Osteocyte (in vitro differentiated cells): ENCODE data around the gene CTBP2. TPM values are rescaled to one million over a fixed set of nuclear protein-coding genes. Genes with fewer than 3 reads are reported as not detected.

ENCODE experiments used
- DNase-seq: peaks from one replicate; pipeline ENCODE4 v3.0.0; 2021; ENCODE audit warnings: mixed read lengths; ENCODE audit not compliant: unreplicated experiment; ENCODE audit errors: extremely low spot score
- H3K27ac Mint-ChIP-seq: one replicate; pipeline ENCODE4 v1.8.0; 2021; ENCODE audit warnings: mild to moderate bottlenecking, mixed read lengths; ENCODE audit not compliant: unreplicated experiment
- H3K27me3 Mint-ChIP-seq: one replicate; pipeline ENCODE4 v1.8.0; 2021; ENCODE audit warnings: mixed read lengths; ENCODE audit not compliant: unreplicated experiment
- H3K36me3 Mint-ChIP-seq: one replicate; pipeline ENCODE4 v1.8.0; 2021; ENCODE audit warnings: mixed read lengths; ENCODE audit not compliant: unreplicated experiment
- H3K4me1 Mint-ChIP-seq: one replicate; pipeline ENCODE4 v1.8.0; 2021; ENCODE audit warnings: mixed read lengths; ENCODE audit not compliant: unreplicated experiment
- H3K4me3 Mint-ChIP-seq: one replicate; pipeline ENCODE4 v1.8.0; 2021; ENCODE audit warnings: mild to moderate bottlenecking, moderate library complexity, mixed read lengths; ENCODE audit not compliant: unreplicated experiment
- H3K9me3 Mint-ChIP-seq: one replicate; pipeline ENCODE4 v1.8.0; 2021; ENCODE audit warnings: mixed read lengths; ENCODE audit not compliant: unreplicated experiment
- CTCF ChIP-seq: fragments of 200-600 bp; sonication (generic); IDR thresholded peaks from 2 replicates; pipeline ENCODE4 v1.5.0; 2021; ENCODE audit warnings: antibody characterized with exemption, mild to moderate bottlenecking, moderate library complexity
- total RNA-seq: library from RNA; stranded (reverse); gene quantifications from 2 replicates; pipeline ENCODE4 v1.2.1, GENCODE V29; 2021

The CTBP2 gene
- total RNA-seq, 1 donor from 2014 or later = 125 TPM

- TF ChIP-seq CTCF = no peak
- H3K4me1 Mint-ChIP-seq = peaks cover 41% of the 10 kb centered on the region
Observed at GRCh38 chr10:125016123-125016522, 144.2 kb downstream of the CTBP2 start.

GRCh38 chr10:125015356-125015944, 144.9 kb downstream of the CTBP2 start:
- no peak for TF ChIP-seq CTCF
- H3K27ac Mint-ChIP-seq = peak overlapping the region; percentile 45
- DNase-seq = no peak
- H3K27me3 Mint-ChIP-seq = no peaks in the 10 kb centered on the region
- H3K4me1 Mint-ChIP-seq = peaks cover 38% of the 10 kb centered on the region
- H3K4me3 Mint-ChIP-seq = no peak overlapping the region
- H3K9me3 Mint-ChIP-seq = peaks cover 5% of the 10 kb centered on the region
- peaks cover 19% of the 10 kb centered on the region for H3K36me3 Mint-ChIP-seq

More at GRCh38 chr10:125016123-125016522, 144.2 kb downstream of the CTBP2 start:
- Mint-ChIP-seq H3K36me3 (peaks cover 23% of the 10 kb centered on the region), H3K4me3 (no peak overlapping the region), H3K9me3 (peaks cover 5% of the 10 kb centered on the region), H3K27me3 (no peaks in the 10 kb centered on the region), H3K27ac (no peak overlapping the region)
- DNase-seq = no peak

GRCh38 chr10:125014836-125015355, 145.5 kb downstream of the CTBP2 start:
- Mint-ChIP-seq H3K9me3 (peaks cover 5% of the 10 kb centered on the region), H3K27ac (no peak overlapping the region), H3K36me3 (peaks cover 16% of the 10 kb centered on the region), H3K4me1 (peaks cover 40% of the 10 kb centered on the region), H3K27me3 (no peaks in the 10 kb centered on the region), H3K4me3 (no peak overlapping the region)
- no peak for TF ChIP-seq CTCF
- DNase-seq = no peak

GRCh38 chr10:125014086-125014830, 146.1 kb downstream of the CTBP2 start:
- Mint-ChIP-seq H3K36me3 (peaks cover 11% of the 10 kb centered on the region), H3K4me1 (peaks cover 34% of the 10 kb centered on the region), H3K4me3 (no peak overlapping the region), H3K9me3 (peaks cover under 1% of the 10 kb centered on the region), H3K27me3 (no peaks in the 10 kb centered on the region), H3K27ac (no peak overlapping the region)
- no peak for DNase-seq
- TF ChIP-seq CTCF = no peak

- no peak for TF ChIP-seq CTCF
- Mint-ChIP-seq H3K4me3 (no peak overlapping the region), H3K4me1 (peaks cover 33% of the 10 kb centered on the region), H3K27me3 (no peaks in the 10 kb centered on the region), H3K36me3 (peaks cover 10% of the 10 kb centered on the region), H3K27ac (no peak overlapping the region), H3K9me3 (no peaks in the 10 kb centered on the region)
- no peak for DNase-seq
Observed at GRCh38 chr10:125013529-125013872, 146.9 kb downstream of the CTBP2 start.
